DMS 273 treated with DMSO at 0.1 percent for 48 hours (cell line): Measurements from ENCODE around the gene SVOPL.

Experiments
- DNase-seq: peaks from one replicate; lab custom pipeline; 2025; lab: John Stamatoyannopoulos, UW

The SVOPL gene

GRCh38 chr7:138658889-138659288, 42.3 kb downstream of the SVOPL start:
- DNase-seq = no peak

DNA sequence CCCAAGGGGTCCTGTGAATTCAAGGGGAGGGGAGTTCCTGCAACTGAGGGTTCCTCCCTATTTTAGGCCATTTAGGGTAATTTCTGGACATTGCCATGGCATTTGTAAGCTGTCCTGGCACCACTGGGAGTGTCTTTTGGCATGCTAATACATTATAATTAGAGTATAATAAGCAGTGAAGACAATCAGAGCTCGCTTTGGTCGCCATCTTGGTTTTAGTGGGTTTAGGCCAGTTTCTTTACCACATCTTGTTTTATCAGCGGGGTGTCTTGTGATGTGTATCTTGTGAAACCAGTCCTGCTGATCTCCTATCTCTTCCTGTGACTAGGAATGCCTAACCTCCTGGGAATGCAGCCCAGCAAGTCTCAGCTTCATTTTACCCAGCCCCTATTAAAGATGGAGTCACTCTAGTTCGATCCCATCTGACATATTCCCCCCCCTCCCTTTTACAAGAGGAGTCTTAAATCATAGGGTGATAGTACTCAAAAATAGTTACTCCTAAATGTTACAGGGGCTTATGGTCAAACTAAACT, 43.2 kb downstream of the SVOPL start:
- no peak for DNase-seq

DNA sequence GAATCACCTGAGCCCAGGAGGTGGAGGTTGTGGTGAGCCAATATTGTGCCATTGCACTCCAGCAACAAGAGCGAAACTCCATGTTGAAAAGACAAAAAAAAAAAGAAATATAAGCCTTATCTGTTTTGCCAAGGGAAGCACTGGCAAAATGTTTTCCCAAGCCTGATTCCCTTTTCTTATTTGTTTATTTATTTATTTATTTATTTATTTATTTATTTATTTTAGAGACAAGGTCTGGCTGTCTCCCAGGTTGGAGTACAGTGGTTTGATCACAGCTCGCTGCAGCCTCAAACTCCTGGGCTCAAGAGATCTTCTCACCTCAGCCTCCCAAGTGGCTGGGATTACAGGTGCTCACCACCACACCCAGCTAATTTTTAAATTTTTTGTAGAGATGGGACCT, 44.2 kb downstream of the SVOPL start:
- DNase-seq = no peak

GRCh38 chr7:138654616-138655015, 46.5 kb downstream of the SVOPL start:
- DNase-seq = no peak

- no peak for DNase-seq
Observed at GRCh38 chr7:138649506-138649905, 51.7 kb downstream of the SVOPL start.

GRCh38 chr7:138645284-138645683, 55.9 kb downstream of the SVOPL start:
- DNase-seq = no peak

GRCh38 chr7:138632826-138633602, 68.1 kb downstream of the SVOPL start:
- no peak for DNase-seq

GRCh38 chr7:138632384-138632783, 68.8 kb downstream of the SVOPL start:
- DNase-seq = no peak

DNA sequence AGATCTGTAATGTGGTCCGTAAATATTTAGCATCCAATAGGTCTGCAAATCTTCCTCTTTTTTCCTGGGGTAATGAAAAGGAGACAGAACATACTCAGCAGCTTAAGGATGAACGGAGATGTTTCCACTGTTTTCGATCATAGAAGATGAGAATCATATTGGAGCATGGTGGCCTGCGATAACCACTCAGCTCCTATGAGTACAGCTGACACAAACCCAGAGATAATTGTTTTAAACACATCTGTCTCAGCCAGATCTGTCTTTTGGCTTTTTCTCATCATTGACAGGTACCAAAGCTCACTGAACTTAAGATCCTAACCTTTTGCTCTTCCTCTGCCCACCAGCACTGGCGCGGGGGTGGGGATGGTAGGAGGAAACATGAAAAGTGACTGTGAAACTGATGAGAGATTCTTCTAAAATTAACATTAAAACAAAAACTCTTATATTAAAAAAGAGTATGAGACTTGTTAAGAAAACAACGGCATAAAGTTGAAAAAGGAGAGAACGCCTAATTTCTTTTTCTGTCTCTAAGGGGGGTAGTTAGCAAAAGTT, 71.0 kb downstream of the SVOPL start:
- DNase-seq = no peak

DNA sequence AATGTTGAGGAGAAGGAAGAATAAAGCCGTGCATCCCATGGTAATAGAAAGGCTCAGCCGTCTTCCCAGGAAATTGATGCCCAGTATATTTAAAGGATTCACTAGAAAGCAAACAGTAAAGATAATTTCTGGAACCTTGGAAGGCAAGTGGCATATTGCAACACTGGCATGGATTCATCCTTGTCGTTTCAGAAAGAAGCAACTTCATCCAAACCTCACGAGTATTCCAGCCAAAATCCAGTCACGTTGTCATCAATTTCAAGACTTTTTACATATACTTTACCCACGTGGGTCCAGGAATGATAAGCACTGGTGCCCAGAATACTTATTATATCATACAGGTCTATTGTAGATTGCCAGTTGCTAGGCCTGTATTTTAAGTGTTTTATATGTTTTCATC, 73.8 kb downstream of the SVOPL start:
- no peak for DNase-seq

DNA sequence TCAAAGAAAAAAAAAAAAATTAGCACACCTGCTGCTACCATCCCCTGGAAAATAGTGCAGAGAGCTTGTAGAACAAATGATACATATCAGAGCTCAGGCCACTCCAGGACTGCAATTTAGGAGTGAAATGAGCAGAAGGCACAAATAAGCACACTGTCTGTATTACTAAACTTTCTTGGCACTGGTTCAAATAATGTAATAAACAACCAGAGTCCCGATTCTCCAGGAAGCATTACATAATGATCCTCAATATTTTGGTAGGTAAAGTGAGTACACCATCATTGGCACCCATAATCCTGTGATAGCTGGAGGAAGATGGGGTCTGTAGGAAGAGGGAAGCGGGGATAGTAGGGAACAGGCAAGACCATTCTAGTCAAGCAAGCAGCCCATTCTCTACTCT, 74.3 kb downstream of the SVOPL start:
- no peak for DNase-seq

GRCh38 chr7:138625849-138626230, 75.3 kb downstream of the SVOPL start:
- no peak for DNase-seq

DNA sequence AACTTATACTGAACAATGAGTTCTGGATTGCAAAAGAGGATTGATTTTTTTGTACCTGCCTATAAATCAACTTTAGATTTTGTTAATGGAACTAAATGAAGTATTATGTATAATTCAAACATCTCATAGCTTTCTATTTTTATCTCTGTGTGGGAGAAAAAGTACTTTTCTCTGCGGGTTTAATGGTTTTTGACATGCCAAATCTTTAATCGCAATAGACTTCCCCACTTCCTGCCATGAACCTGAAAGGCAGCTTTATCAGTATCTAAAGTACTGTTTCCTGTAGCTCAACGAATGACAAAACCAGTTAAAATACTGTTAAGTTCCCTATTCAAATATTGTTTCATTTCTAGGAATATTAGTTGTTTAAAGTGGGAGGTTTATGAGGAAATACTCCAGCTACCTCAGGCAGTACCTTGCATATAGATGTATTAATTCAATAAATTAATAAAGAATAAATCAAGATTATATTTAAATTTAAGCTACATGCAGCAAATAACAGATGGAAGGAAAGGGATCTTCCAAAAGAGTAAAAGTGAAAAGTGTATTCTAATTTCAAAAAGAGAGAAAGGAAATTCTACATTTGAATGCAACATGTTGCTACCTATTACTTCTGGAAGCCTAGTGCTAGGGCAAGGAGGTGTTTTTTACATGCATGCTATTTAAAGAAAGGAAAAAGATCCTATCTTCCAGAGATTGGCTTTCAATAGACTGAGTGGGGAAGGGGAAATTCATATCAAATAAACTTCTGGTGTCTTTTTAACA, 75.9 kb downstream of the SVOPL start:
- no peak for DNase-seq

DNA sequence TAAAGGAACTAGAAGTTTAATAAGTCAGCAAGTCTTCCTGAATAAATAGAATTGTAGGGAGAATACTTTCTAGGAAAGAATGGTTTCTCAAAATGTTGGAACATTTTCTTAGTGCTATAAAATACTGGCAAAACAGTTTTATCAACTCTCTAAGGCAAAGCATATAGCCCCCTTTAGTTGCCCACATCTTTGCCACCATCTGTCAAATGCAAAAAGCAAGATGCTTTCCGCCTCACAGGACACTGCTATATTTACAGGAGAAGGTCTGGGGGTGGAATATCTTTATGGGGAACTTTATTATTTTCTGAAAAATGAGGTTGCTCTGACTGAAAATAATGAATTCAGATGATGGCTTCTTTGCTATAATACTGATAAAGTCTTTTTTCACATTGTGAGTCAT, 78.3 kb downstream of the SVOPL start:
- DNase-seq = no peak

DNA sequence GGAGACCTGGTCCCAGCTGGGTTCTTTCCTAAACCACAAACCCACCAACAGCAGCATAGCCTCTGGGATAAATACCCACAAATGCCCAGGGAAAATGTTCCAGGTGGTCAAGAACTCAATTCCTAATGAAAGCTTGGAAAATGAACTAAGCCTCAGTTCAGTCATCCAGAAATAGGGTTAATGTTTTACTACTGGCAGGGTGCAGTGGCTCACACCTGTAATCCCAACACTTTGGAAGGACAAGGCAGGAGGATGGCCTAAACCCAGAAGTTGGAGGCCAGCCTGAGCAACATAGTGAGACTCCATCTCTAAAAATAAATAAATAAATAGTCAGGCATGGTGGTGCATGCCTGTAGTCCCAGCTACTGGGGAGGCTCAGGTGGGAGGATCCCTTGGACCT, 82.2 kb downstream of the SVOPL start:
- DNase-seq = no peak

- no peak for DNase-seq
Observed at GRCh38 chr7:138618506-138618905, 82.7 kb downstream of the SVOPL start.

DNA sequence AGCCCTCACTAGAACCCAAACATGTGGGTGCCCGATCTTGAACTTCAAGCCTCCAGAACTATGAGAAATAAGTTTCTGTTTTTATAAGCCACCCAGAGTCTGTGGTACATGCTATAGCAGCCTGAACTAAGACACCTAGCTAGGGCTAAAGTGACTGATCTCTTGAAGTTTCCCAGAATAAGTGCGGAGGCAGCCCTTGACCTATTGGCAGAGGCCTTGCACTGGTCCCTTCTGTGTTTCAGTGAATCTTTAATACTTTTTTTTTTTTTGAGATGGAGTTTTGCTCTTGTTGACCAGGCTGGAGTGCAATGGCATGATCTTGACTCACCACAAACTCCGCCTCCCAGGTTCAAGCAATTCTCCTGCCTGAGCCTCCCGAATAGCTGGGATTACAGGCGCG, 85.1 kb downstream of the SVOPL start:
- DNase-seq = no peak

DNA sequence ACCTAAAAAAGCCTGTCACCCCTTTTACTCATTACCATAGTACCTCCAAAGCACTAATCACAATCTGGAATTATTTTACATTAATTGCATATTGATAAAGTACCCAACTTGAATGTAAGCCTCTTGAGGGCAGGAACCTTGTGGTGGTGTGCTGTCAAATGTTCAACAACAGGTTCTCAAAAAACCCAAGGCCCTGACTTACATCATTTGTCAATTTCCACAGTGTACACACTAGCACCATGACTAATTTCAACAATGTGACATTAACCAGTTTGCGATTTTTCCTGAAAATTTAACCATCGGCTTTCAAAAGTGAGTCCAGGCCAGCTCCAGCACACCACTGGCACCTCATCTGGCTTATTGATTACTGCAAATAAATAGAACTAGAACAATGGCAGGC, 87.5 kb downstream of the SVOPL start:
- DNase-seq = no peak

DNA sequence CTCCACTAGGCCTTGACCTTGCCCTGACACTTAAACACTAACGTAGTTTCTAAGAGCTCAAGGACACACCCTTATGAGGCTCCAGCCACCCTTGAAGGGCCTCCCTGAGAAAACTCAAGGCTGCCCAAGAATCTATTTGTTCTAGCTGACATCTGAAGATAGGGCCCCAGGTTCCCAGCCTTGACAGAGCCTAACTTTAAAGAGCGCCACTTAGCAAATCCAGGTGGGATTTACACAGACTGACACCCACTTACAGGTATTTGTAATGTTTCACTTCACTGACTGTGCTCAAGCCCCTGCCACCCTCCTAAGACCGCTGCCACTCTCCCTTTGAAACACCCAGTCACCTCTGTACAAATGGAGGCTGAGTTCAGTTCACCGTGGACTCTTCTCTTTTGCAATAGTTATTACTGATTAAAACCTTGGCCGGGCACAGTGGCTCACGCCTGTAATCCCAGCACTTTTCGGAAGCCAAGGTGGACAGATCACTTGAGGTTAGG, 90.4 kb downstream of the SVOPL start:
- DNase-seq = no peak

GRCh38 chr7:138608275-138608674, 92.9 kb downstream of the SVOPL start:
- DNase-seq = no peak

DNA sequence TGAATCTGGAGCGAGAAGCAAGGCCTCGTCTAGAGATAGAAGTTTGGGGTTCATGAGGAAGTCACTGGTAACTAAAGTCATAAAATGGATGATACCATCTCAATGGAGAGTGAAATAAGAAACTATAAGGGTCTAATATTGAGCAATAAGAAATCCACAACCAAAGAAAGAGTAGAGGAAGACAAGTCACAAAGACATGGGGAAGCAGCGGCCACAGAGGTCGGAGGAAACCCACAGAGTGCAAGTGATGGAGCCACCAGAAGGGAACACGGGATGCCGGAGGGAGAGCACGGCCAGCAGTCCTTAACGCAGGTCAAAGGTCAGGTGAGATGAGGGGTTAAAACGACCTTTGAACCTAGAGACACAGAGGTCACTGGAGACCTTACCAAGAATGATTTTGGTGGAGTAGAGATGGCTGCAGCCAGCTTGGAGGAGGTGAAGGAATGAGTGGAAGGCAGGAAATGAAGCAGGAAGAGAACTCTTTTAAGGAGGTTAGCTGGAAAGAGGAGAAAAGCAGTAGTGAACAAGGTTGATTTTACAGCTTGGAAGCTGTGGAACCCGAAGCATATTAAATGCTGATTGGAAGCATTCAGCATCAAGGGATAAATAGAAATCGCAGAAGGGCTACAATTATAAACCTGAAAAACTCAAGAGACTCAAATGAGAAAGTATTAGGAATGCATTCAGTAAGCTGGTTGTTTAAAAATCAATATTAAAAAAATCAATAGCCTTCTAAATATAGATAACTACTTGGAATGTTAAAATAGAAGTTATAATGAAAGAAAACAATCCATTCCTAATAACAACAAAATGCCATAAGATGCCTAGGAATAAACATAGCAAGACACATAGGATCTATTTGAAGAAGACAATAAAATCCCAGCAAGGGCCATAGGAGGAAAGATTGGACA, 93.7 kb downstream of the SVOPL start:
- DNase-seq = no peak

DNA sequence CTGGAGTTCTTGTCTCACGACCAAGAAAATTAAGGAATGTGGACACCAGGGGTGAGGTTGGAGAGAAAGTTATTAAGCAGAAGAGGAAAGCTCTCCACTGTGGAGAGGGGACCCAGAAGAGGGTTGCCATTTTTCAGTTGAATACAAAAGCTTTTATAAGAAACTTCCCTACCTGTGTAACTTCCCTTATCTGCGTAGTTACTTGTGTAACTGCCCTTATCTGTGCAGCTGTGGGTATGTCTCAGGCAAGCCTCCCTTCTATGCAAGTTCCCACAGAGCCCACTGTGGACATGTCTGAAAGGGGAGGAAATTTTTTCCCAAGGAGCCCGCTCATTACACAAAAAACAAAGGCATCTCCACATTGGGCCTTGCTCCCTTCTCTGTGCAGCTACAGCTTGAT, 94.9 kb downstream of the SVOPL start:
- no peak for DNase-seq
